ENCODE measurements around the gene TBC1D14. TPM values are rescaled to one million over a fixed set of nuclear protein-coding genes. Genes with fewer than 3 reads are reported as not detected.

Gene TBC1D14
- total and polyA plus RNA-seq, 9 of the 15 experiments (the other 6 are each of a cell fraction or from before 2014, with no cell fraction given): 2.1 to 59.6 (median 44.8) TPM

DNA sequence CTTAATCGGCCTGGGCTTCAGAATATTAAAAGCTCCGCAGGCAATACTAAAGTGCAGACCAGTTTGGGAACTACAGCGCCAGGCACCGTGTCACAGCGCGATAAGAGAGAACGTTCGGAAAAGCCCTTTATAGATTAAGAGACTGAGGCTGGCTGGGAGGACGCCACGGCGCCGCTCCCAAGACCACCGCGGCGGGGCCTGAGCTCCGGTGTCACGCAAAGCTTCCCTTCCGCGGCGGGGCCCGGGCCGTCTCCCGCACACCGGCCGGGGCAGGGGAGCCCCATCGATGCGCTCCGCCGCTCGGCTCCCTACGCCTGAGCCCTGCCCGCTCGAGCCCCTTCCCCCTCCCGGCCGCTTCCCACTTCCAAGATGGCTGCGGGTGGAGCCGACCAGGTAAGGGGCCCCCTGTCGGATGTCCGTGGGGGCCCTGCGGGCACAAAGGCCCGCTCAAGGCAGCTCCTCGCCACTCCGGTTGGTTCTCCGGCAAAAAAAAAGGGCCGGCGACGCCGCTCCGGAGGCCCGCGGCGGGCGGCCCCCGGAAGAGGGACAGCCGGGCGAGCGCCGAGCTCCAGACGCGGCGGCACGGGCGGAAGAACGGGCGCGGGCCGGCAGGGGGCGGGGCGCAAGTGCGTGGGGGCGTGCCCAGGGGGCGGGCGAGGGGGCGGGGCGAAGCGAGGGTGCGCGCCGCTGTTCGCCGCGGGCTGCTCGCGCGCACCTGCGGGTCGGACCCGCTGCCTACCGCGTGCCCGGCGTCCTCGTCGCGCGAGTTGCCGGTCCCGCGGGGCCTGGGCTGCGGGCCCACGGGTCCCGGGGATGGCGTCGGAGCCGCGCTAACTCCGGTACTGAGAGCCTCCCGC lies at the start of gene TBC1D14 (continued):
- TF ChIP-seq, protein P1, sequence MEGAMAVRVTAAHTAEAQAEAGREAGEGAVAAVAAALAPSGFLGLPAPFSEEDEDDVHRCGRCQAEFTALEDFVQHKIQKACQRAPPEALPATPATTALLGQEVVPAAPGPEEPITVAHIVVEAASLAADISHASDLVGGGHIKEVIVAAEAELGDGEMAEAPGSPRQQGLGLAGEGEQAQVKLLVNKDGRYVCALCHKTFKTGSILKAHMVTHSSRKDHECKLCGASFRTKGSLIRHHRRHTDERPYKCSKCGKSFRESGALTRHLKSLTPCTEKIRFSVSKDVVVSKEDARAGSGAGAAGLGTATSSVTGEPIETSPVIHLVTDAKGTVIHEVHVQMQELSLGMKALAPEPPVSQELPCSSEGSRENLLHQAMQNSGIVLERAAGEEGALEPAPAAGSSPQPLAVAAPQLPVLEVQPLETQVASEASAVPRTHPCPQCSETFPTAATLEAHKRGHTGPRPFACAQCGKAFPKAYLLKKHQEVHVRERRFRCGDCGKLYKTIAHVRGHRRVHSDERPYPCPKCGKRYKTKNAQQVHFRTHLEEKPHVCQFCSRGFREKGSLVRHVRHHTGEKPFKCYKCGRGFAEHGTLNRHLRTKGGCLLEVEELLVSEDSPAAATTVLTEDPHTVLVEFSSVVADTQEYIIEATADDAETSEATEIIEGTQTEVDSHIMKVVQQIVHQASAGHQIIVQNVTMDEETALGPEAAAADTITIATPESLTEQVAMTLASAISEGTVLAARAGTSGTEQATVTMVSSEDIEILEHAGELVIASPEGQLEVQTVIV (CRISPR knock-in tag; IDR thresholded peaks at IDR 0.05; ENCODE audit: borderline replicate concordance): no peak
- TF ChIP-seq TAF7 (tag; IDR thresholded peaks at IDR 0.05) (peak; percentile 96), ZNF436 (CRISPR knock-in tag; IDR thresholded peaks at IDR 0.05) (no peak), XRCC5 (IDR thresholded peaks at IDR 0.05; ENCODE audit: low read depth, low read length) (peak; percentile 94; the same call in 1 of the 2 replicates), U2AF1 (optimal IDR thresholded peaks at IDR 0.05; ENCODE audit: low read depth, low read length) (peak; percentile 75), ZNF57 (CRISPR knock-in tag; IDR thresholded peaks at IDR 0.05) (no peak), CCNT2 (IDR thresholded peaks at IDR 0.05; ENCODE audit: borderline replicate concordance, extremely low read depth, insufficient read length, low read depth, low read length) (peak; percentile 72), NR2C1 (IDR thresholded peaks at IDR 0.05) (no peak), NR2C1 (tag; IDR thresholded peaks at IDR 0.05) (0 out of 2 replicates have a peak, but pooled peaks have one; percentile 24), RFX1 (IDR thresholded peaks at IDR 0.05) (no peak), MEF2A (IDR thresholded peaks at IDR 0.05; ENCODE audit: control insufficient read depth, low read depth, low read length) (no peak), ZNF644 (tag; IDR thresholded peaks at IDR 0.05; ENCODE audit: low read depth) (no peak), ZNF24 (IDR thresholded peaks at IDR 0.05) (no peak), TRIM28 (IDR thresholded peaks at IDR 0.05) (no peak; the same call in 1 of the 2 replicates)
- TF ChIP-seq, protein P2, sequence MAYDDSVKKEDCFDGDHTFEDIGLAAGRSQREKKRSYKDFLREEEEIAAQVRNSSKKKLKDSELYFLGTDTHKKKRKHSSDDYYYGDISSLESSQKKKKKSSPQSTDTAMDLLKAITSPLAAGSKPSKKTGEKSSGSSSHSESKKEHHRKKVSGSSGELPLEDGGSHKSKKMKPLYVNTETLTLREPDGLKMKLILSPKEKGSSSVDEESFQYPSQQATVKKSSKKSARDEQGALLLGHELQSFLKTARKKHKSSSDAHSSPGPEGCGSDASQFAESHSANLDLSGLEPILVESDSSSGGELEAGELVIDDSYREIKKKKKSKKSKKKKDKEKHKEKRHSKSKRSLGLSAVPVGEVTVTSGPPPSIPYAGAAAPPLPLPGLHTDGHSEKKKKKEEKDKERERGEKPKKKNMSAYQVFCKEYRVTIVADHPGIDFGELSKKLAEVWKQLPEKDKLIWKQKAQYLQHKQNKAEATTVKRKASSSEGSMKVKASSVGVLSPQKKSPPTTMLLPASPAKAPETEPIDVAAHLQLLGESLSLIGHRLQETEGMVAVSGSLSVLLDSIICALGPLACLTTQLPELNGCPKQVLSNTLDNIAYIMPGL (CRISPR knock-in tag; IDR thresholded peaks at IDR 0.05): peak; percentile 11; the same call in 1 of the 2 replicates
- TF ChIP-seq, protein P3, sequence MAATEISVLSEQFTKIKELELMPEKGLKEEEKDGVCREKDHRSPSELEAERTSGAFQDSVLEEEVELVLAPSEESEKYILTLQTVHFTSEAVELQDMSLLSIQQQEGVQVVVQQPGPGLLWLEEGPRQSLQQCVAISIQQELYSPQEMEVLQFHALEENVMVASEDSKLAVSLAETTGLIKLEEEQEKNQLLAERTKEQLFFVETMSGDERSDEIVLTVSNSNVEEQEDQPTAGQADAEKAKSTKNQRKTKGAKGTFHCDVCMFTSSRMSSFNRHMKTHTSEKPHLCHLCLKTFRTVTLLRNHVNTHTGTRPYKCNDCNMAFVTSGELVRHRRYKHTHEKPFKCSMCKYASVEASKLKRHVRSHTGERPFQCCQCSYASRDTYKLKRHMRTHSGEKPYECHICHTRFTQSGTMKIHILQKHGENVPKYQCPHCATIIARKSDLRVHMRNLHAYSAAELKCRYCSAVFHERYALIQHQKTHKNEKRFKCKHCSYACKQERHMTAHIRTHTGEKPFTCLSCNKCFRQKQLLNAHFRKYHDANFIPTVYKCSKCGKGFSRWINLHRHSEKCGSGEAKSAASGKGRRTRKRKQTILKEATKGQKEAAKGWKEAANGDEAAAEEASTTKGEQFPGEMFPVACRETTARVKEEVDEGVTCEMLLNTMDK (IDR thresholded peaks at IDR 0.05; ENCODE audit: borderline replicate concordance, insufficient read depth, low read depth, low read length, poor library complexity, severe bottlenecking): peak; percentile 98
- TF ChIP-seq, protein P4, sequence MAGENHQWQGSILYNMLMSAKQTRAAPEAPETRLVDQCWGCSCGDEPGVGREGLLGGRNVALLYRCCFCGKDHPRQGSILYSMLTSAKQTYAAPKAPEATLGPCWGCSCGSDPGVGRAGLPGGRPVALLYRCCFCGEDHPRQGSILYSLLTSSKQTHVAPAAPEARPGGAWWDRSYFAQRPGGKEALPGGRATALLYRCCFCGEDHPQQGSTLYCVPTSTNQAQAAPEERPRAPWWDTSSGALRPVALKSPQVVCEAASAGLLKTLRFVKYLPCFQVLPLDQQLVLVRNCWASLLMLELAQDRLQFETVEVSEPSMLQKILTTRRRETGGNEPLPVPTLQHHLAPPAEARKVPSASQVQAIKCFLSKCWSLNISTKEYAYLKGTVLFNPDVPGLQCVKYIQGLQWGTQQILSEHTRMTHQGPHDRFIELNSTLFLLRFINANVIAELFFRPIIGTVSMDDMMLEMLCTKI (IDR thresholded peaks at IDR 0.05; ENCODE audit: partially characterized antibody): no peak

Measured in K562 (cell line).